Measurements from ENCODE around the gene MISP3.

The MISP3 gene

DNA sequence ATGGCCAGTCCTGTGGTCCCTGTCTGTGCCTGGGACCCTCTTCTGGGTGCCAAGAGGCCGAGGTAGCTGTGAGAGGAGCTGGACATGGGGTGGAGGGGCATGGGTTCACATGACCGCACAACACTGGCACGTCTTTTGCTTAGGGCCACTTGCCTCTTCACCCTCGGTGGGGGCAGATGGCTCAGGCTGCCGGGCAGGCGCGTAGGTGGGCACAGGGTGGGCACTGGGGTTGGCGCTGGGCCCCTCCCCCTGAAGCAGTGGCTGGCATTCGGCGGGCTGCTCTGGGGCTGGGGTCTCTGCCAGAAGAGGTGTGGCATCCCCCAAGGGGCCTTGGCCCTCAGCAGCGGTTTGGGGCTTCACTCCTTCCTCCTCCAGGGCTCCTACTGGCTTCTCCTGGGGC lies 19.1 kb upstream of the MISP3 start:
- DNase-seq (ENCODE audit: low read depth) = no peak

DNA sequence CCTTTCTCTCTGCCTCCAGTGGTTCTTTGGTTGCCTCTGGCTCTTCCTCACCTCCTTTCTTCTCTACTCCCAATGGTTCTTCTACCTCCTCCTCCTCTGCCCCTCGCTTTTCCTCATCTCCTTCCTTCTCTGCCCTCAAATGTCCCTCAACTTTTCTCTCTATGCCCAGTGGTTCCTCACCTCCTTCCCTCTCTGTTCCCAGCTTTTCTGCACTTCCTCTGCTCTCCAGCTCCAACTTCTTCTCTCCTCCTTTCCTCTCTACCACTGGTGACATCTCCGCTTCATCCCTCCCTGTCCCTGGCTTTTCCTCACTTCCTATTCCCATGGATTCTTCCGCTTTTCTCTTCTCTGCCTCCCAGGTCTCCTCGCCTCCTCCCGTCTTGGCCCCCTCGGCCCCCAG lies 18.5 kb upstream of the MISP3 start:
- no peak for DNase-seq (ENCODE audit: low read depth)

DNA sequence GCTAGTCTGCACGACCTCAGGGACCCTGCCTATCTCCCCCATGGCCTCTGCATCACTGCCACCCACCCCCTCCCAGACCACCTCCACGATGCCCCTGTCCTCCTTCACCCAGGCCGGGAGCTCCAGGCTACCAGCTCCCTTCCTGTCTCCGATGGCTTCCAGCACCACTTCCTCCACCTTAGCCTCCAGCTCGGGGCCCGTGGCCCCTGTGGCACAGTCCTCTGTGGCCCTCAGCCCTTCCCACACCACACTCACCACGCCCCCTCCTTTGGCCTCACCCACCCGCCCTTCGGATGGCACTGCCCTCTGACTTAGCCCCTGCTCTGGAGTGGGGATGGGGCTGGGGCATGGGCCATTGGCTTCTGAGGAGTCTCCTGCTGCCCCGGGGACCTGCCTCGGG lies 17.9 kb upstream of the MISP3 start:
- no peak for DNase-seq (ENCODE audit: low read depth)

DNA sequence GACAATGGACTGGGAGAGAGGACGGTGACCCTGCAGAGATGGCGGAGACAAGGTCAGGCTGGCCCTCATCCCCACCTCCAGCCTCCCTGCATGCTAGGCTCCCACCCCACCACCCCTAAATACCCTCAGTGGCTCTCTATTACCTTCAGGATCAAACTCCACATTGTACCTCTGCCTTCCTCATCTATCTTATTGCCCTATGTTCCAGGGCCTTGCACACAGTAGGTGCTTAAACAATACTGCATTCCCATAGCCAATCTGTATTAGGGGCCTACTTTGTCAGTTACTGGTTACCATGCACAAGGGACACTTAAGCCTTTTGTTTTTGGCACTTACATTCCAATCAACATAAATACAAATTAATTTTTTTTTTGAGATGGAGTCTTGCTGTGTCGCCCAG lies 17.2 kb upstream of the MISP3 start:
- no peak for DNase-seq (ENCODE audit: low read depth)

DNA sequence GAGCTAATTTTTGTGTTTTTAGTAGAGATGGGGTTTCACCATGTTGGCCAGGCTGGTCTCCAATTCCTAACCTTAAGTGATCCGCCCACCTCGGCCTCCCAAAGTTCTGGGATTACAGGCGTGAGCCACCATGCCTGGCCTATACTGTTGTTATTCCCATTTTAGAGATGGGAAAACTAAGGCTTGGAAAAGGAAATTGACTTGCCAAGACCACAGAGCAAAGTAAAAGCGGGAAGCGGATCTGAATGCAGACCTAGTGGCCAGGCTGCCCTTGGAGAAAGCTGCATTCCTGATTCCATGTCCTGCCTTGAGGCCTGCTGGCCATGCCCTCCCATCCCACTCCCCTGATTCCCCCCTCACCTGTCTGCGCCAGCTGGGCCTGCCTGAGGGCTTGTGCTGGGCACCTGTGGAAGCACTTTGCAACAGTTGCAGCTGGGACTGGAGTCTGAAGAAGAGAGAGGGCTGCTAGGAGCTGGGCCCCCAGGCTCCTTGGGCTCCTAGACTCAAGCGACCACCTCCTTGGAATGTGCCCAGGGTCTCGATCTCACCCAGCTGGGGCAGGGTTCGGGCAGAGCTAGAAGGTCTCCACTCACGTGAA lies 16.4 kb upstream of the MISP3 start:
- DNase-seq (ENCODE audit: low read depth) = no peak

DNA sequence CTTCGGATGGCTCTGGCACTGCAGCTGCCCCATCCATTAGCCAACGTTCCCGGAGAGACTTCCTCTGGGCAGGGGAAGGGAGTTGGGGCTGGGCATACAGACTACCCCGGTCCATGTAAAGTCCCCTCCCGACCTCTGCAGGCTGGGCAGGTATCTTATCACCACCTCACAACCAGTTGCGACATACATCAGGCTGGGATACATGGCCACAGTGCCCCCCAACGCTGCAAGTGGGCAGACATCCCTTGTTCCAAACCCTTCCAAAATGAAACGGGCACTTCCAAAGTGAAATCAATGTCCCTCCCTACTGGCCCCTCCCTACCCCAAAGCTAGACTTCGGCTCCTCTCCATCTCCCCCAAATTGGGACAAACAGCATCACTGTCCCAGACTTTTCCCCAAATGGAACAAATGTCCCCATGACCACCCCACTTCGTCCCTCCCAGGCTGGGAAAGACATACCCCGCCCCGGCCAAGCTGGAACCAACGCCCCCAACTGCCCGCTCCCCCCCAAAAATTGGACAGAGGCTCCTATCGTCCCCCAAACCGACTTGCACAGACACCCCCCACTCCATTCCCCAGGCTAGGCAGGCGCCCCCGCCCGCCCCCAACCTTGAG lies 15.7 kb upstream of the MISP3 start:
- DNase-seq (ENCODE audit: low read depth) = no peak

DNA sequence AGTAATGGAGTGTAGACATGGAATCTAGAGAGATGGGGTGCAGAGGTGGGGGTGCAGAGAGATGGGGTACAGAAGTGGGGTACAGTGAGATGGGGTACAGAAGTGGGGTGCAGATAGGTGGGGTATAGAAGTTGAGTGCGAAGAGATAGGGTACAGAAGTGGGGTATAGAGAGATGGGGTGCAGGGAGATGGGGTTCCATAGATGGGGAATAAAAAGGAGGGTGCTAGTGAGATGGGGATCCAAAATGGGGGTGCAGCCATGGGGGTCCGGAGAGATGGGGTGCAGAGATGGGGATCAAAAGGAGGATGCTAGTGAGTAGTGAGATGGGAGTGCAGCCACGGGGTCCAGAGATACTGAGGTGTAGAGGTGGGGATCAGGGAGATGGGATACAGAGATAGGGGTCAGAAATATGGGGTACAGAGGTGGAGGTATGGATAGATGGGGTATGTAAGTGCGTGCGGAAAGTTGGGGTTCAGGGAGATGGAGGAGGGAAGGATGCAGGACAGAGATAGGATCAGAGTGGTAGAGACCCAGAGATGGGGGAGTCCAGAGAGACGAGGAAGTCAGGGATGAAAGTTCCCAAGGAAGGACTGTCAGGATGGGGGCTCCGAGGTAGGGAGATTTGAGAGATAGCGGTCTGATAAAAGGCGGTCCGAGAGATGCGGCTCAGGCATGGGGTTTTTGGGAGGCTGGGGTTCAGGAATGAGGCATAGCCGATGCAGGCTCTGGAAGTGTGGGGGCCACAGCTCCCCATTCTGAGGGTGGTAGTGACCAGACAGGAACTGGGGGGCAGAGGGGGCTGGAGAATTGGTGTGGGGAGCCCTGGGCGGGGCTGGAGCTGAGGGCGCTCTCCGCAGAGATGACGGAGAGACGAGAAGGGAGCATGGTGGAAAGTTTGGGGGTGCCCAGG lies 14.1 kb upstream of the MISP3 start:
- DNase-seq (ENCODE audit: low read depth) = no peak

DNA sequence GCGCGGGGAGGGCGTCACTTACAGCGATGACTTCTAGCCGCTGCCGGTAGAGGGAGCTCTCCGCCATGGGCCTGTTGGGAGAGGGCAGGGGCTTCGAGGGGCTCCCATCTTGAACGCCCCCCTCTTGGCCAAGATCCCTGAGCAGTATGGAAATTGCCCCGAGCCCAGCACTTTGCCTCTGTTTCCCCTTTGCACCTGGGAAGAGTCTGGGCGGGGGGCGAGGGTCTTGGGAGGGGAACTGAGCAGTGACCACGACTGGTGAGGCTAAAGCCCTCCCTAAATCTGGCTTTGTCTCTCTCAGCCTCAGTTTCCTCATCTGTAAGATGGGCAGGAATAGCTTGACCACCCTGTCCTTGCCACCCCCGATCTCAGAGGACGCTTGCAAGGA lies 13.5 kb upstream of the MISP3 start:
- no peak for DNase-seq (ENCODE audit: low read depth)

DNA sequence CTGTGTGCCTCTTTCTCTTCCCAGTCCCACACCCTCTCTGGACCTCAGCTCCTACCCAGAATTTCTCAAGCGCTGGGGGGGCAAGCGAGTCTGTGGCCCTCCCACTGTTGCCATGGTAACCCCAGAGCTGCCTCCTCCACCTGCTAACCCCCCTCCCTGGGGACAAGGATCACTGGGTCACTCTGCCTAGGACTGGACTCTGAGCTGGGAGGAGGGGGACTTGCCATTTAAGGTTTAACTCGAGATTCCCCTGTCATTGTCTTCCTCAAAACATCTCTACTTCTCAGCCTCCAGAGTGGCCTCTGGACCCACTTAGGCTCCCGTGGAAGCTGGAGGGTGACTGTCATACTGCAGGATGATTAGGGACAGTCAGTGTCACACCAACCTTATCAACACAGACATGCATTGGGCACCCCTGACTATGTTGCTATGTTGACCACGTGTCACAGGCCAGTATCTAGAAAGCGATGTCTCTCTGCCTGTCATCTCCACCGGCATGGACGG lies 12.9 kb upstream of the MISP3 start:
- DNase-seq (ENCODE audit: low read depth) = no peak

DNA sequence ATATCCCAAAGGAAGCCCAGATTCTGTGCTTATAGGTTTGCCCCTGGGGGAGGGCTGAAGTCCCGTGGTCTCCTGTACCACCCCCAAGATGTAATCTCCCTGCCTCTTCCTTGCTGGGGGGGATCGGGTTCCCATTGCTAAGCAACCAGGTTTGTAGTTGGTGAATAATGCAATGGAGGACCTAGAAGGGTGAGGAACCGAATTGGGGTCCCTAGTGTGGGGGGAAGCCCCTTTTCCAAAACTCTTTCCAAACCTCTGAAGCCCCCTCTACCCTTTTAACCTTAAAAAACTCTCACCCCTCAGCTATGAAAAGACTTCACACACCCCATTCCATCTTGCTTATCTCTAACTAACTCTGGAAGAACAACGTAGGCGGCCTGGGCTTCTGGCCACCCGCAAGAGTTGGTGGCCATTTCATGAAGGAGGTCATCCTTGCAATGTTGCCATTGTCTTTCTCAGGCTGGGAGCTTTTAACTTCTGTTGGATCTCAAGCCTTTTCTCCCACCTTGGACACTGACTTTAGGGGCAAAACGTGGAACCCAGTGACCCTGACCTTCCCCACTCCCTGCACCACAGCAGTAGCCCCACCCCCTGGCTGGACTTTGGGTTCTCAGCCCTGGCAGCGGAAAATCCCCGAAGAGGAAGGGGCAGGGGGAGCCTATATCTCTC lies 11.4 kb upstream of the MISP3 start:
- DNase-seq (ENCODE audit: low read depth) = no peak

DNA sequence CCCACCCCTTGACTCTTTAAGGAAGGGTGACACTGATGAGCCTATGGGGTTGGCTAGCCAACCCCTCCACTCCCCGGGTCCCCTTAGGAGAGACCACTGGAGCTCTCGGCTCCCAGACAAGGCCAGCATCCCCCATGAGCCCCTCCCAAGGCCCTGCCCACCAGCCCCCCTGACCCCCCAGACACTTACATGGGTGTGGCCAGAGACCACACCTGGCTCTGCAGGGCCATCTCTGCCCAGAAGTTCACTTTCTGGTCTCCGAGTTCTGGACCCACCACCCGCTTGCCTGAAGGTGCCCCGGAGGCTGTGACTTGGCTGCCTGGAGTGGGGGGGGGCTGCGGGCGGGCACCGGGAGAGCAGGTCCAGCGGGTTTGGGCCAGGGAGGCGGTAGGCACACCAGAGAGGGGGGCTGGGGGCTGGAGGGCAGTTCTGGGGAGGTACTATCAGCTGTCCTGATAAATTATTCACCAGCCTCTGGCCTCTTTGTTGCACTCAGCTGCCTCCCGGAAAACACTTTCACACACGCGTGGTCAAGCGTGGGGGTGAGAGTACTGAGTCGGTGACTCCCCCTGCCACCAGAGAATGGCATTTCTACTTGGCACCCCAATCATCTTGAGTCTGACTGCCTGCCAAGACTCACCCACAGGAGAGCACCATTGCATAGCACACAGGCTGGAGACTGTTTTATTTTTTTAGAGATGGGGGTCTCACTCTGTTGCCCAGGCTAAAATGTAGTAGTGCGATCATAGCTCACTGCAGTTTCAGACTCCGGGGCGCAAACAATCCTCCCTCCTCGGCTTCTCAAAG lies 10.6 kb upstream of the MISP3 start, which contains the start of gene PALM3:
PALM3 (minus strand) TSS at position 326 of the 807 bp plus-strand sequence; CDS start at position 230, 96 bp downstream.
- no peak for DNase-seq (ENCODE audit: low read depth)

DNA sequence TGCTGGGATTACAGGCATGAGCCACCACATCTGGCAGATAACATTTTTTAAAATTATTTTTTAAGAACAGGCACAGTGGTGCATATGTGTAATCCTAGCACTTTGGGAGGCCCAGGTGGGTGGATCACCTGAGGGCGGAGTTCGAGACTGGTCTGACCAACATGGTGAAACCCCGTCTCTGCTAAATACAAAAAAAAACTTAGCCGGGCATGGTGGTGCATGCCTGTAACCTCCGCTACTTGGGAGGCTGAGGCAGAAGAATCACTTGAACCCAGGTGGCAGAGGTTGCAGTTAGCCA lies 10.1 kb upstream of the MISP3 start:
- no peak for DNase-seq (ENCODE audit: low read depth)

DNA sequence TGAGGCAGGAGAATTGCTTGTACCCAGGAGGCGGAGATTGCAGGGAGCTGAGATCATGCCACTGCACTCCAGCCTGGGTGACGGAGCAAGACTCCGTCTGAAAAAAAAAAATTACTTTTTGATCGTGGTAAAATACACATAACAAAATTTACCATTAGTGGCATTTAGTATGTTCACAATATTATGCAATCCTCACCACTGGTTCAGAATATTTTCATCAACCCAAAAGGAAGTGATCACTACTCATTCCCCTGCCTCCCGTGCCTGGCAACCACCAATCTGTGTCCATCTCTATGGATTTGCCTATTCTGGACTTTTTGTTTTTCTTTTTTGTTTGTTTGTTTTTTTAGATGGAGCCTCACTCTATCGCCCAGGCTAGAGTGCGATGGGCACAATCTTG lies 9.5 kb upstream of the MISP3 start:
- no peak for DNase-seq (ENCODE audit: low read depth)

DNA sequence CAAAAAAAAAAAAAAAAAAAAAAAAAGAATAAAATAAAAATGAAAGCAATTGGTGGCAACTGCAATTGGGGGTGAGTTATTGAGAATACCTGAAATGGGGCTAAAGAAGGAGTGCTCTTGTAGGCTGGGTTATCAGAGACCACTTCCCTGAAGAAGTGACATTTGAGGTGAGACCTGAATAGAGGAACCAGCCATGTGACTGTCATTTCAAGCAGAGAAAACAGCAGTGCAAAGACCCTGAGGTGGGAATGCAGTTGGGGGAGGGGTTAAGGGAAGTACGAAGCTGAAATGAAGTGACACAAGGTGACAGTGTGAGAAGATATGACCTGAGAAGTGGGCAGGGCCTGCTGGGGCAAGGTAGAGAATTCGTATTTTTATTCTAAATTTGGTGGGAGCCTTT lies 6.5 kb upstream of the MISP3 start:
- DNase-seq (ENCODE audit: low read depth) = no peak

DNA sequence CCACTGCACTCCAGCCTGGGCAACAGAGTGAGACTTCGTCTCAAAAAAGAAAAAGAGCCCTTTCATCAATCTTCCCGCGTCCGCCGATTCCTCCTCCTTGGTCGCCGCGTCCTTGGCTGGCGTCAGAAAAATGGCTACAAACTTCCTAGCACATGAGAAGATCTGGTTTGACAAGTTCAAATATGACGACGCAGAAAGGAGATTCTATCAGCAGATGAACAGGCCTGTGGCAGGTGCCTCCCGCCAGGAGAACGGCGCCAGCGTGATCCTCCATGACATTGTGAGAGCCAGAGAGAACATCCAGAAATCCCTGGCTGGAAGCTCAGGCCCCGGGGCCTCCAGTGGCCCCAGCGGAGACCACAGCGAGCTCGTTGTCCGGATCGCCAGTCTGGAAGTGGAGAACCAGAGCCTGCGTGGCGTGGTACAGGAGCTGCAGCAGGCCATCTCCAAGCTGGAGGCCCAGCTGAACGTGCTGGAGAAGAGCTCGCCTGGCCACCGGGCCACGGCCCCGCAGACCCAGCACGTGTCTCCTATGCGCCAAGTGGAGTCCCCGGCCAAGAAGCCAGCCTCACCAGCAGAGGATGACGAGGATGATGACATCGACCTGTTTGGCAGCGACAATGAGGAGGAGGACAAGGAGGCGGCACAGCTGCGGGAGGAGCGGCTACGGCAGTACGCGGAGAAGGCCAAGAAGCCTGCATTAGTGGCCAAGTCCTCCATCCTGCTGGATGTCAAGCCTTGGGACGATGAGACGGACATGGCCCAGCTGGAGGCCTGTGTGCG lies 2.1 kb upstream of the MISP3 start:
- DNase-seq (ENCODE audit: low read depth) = no peak

DNA sequence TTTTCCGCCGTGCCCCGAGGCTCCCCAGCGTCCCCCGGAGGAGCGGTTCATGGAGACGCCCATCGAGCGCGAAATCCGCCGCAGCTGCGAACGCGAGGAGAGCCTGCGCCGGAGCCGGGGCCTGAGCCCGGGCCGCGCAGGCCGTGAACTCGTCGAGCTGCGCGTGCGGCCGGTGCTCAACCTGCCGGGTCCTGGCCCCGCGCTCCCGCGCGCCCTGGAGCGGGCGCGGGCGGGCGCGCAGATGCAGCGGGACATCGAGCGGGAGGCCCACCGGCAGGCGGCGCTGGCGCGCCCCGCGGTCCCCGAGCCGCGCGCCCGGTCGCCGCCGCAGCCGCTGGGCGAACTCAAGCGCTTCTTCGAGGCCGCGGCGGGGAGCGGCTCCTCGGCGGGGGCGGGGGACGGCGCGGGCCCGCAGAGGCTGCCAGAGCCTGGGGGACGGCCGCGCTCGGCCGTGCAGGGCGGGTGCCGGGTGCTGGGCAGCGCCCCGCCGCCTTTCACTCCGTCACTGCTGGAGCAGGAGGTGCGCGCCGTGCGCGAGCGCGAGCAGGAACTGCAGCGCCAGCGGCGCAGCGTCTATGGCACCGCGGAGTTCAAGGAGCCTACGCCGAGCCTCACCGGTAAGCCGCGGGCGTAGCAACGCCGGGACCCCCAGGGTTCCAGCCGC lies 807 bp downstream of the MISP3 start:
- no peak for DNase-seq (ENCODE audit: low read depth)

DNA sequence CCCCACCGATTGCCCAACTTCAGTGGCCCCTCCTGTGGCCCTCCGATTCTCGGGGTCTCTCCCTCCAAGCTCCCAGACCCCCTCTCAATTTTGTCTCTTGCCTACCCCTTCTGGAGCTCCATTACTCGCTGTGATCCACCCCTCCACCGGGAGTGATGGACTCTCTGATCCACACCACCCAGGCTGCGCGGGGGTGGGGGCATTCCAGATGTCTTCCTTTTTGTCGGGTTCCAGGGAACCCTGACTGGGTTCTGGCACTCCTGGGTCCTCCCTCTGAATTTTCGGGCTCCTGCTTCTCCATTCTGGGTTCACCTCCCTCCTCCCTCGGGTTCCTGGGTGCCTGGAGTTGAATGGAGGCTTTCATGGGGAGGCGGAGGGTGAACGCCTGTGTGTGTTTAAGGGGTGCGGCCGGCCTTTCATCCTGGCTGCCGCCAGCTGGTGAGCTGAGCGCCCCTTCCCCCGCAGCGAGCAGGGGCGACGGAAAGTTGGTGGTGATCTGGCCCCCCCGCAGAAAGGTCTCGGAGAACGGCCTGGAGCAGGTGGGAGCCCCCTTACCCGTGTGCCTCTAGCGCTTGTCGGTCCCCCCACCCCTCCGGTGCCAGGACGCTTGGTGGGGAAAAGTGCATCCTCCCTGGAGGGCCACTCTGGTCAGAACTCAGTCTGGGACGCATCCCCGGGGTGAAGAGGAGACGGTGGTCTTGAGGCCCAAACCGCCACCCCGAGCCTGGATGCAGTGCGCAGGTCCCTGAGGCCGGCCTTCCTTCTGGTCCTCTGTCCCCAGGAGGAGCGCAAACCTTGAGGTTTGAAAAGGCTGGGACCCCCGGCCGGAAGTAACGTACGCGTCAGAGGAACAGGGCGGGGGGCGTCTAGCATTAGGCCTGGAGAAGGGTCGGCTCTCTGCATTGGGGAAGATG lies 1.6 kb downstream of the MISP3 start:
- no peak for DNase-seq (ENCODE audit: low read depth)

DNA sequence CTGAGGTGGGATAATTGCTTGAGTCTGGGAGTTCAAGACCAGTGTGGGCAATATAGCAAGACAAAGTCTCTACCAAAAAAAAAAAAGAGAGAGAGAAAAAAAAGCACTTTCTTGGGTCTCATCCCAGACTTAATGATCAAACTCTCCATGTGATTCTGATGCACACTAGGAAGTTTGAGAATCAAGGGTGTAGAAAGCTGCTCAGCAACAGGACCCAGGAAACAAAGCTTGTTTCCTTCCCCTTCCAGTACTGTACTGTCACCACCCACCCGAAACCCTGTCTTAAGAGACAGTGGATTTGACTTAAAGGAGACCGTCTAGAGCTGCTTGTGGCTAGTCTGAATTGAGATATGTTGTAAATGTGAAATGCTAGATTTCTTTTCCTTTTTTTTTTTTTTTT lies 5.8 kb downstream of the MISP3 start:
- DNase-seq (ENCODE audit: low read depth) = no peak

Data from CMK (cell line).